PC-9 (cell line): ENCODE data around the gene SLC11A2. TPM values are rescaled to one million over a fixed set of nuclear protein-coding genes. Genes with fewer than 3 reads are reported as not detected.

ENCODE experiments used
- BruUV-seq: library from RNA; stranded (reverse); fragments of 400-500 nt; replicated peaks from 2 replicates; lab custom pipeline; 2021; lab: Mats Ljungman, UMichigan
- CTCF ChIA-PET: fragments of 300-600 bp; sonication (Branson Sonifier 250); formaldehyde crosslinking; loops from one replicate; lab custom pipeline; 2022; ENCODE audit warnings: antibody characterized with exemption; lab: Charles Lee
- POLR2A ChIA-PET: fragments of 300-600 bp; sonication (Branson Sonifier 250); formaldehyde crosslinking; loops from one replicate; lab custom pipeline; 2022; ENCODE audit warnings: antibody characterized with exemption; ENCODE audit not compliant: unreplicated experiment; lab: Charles Lee
- DNase-seq, 2 experiments: peaks; one replicate each; pipeline versions ENCODE4 v3.0.0 to v3.0.0-alpha.2; 2015 to 2022; ENCODE audit warnings: mixed read lengths in 1 of 2
- H2AFZ ChIP-seq: fragments of 200-600 bp; sonication (generic); 2 replicates; pipeline ENCODE4 v1.8.1; 2017; ENCODE audit warnings: antibody characterized with exemption
- H3F3A ChIP-seq: fragments of 200-600 bp; sonication (generic); 2 replicates; pipeline ENCODE4 v1.8.1; 2017; ENCODE audit warnings: antibody characterized with exemption, mild to moderate bottlenecking, low read depth; ENCODE audit not compliant: insufficient read depth
- H3K27ac ChIP-seq: fragments of 200-600 bp; sonication (generic); 2 replicates; pipeline ENCODE4 v1.6.1; 2016; ENCODE audit warnings: mixed run types
- H3K27me3 ChIP-seq: fragments of 200-600 bp; sonication (generic); 2 replicates; pipeline ENCODE4 v1.6.1; 2016; ENCODE audit warnings: low read depth, mixed run types; ENCODE audit not compliant: insufficient read depth
- H3K36me3 ChIP-seq: fragments of 200-600 bp; sonication (generic); 2 replicates; pipeline ENCODE4 v1.6.1; 2016; ENCODE audit warnings: low read depth, mixed run types
- H3K4me1 ChIP-seq: fragments of 200-600 bp; sonication (generic); replicated peaks from 2 replicates; pipeline ENCODE4 v1.6.1; 2016; ENCODE audit warnings: mixed run types; ENCODE audit not compliant: insufficient read depth
- H3K4me2 ChIP-seq: fragments of 200-600 bp; sonication (generic); 2 replicates; pipeline ENCODE4 v1.6.1; 2017; ENCODE audit warnings: mixed run types
- H3K4me3 ChIP-seq: fragments of 200-600 bp; sonication (generic); 2 replicates; pipeline ENCODE4 v1.6.1; 2016; ENCODE audit warnings: mixed run types
- H3K79me2 ChIP-seq: fragments of 200-600 bp; sonication (generic); 2 replicates; pipeline ENCODE4 v1.6.1; 2017; ENCODE audit warnings: low read depth, mixed run types
- H3K9me2 ChIP-seq: fragments of 200-600 bp; sonication (generic); 2 replicates; pipeline ENCODE4 v1.8.1; 2017; ENCODE audit warnings: mild to moderate bottlenecking; ENCODE audit not compliant: insufficient read depth
- H3K9me3 ChIP-seq: fragments of 200-600 bp; sonication (generic); 2 replicates; pipeline ENCODE4 v1.8.1; 2016; ENCODE audit warnings: low read depth; ENCODE audit not compliant: insufficient read depth
- H4K20me1 ChIP-seq: fragments of 200-600 bp; sonication (generic); 2 replicates; pipeline ENCODE4 v1.8.1; 2017; ENCODE audit not compliant: insufficient read depth
- EZH2 ChIP-seq: fragments of 200-600 bp; sonication (generic); IDR thresholded peaks from 2 replicates; pipeline ENCODE4 v1.8.0; 2017; ENCODE audit warnings: antibody characterized with exemption, low read depth
- intact Hi-C: fragments of 100-400 bp; cut with micrococcal nuclease; formaldehyde crosslinking; loops from one replicate; pipeline ENCODE4 v1.10.0; 2022; ENCODE audit not compliant: unreplicated experiment
- total RNA-seq: library from RNA; stranded (reverse); gene quantifications from 2 replicates; pipeline ENCODE4 v1.2.3, GENCODE V29; 2021
- TF ChIP-seq, protein P1 (sequence below): fragments of 200-600 bp; sonication (generic); conservative IDR thresholded peaks from 2 replicates; pipeline ENCODE4 v1.6.1; 2017; ENCODE audit warnings: mixed run types, antibody characterized with exemption, mild to moderate bottlenecking, moderate library complexity

The SLC11A2 gene
- total RNA-seq, 1 experiment from 2014 or later, result 45.7 TPM

GRCh38 chr12:51070004-51070403, 43.8 kb upstream of the SLC11A2 start:
- Histone ChIP-seq H3K79me2 (no peaks in the 10 kb centered on the region), H3K9me2 (no peaks in the 10 kb centered on the region), H2AFZ (peak overlapping the region; percentile 55; the same call in 1 of the 2 replicates), H3K36me3 (peaks cover 5% of the 10 kb centered on the region), H3K4me2 (peak overlapping the region; percentile 32), H3K27me3 (no peaks in the 10 kb centered on the region), H3K27ac (peak overlapping the region; percentile 69), H3K9me3 (no peaks in the 10 kb centered on the region), H3K4me1 (peaks cover 13% of the 10 kb centered on the region), H3K4me3 (no peak overlapping the region), H3F3A (peaks cover 21% of the 10 kb centered on the region; the same call in 1 of the 2 replicates), H4K20me1 (no peaks in the 10 kb centered on the region)
- DNase-seq, result peak in 1 of 2 experiments; percentile 83
- BruUV-seq, result no TSS peak
- ChIA-PET POLR2A (no interaction called here), CTCF (no interaction called here)
- intact Hi-C loops, result no loop called here
- no peak for TF ChIP-seq EZH2
- TF ChIP-seq, protein P1, sequence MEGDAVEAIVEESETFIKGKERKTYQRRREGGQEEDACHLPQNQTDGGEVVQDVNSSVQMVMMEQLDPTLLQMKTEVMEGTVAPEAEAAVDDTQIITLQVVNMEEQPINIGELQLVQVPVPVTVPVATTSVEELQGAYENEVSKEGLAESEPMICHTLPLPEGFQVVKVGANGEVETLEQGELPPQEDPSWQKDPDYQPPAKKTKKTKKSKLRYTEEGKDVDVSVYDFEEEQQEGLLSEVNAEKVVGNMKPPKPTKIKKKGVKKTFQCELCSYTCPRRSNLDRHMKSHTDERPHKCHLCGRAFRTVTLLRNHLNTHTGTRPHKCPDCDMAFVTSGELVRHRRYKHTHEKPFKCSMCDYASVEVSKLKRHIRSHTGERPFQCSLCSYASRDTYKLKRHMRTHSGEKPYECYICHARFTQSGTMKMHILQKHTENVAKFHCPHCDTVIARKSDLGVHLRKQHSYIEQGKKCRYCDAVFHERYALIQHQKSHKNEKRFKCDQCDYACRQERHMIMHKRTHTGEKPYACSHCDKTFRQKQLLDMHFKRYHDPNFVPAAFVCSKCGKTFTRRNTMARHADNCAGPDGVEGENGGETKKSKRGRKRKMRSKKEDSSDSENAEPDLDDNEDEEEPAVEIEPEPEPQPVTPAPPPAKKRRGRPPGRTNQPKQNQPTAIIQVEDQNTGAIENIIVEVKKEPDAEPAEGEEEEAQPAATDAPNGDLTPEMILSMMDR, result no peak

- Histone ChIP-seq H2AFZ (no peak overlapping the region), H3K27me3 (no peaks in the 10 kb centered on the region), H3K9me3 (no peaks in the 10 kb centered on the region), H4K20me1 (no peaks in the 10 kb centered on the region), H3K4me3 (no peak overlapping the region), H3F3A (peaks cover 28% of the 10 kb centered on the region; the same call in 1 of the 2 replicates), H3K4me1 (peaks cover 13% of the 10 kb centered on the region), H3K79me2 (no peaks in the 10 kb centered on the region), H3K27ac (no peak overlapping the region), H3K4me2 (no peak overlapping the region), H3K9me2 (no peaks in the 10 kb centered on the region), H3K36me3 (peaks cover 10% of the 10 kb centered on the region)
- POLR2A ChIA-PET, result no interaction called here
- no TSS peak for BruUV-seq
- no peak for TF ChIP-seq EZH2
- TF ChIP-seq, protein P1, result no peak
- intact Hi-C loops, result no loop called here
- CTCF ChIA-PET, result no interaction called here
- no peak for DNase-seq
These were observed 41.6 kb upstream of the SLC11A2 start for GRCh38 chr12:51067771-51068170.

DNA sequence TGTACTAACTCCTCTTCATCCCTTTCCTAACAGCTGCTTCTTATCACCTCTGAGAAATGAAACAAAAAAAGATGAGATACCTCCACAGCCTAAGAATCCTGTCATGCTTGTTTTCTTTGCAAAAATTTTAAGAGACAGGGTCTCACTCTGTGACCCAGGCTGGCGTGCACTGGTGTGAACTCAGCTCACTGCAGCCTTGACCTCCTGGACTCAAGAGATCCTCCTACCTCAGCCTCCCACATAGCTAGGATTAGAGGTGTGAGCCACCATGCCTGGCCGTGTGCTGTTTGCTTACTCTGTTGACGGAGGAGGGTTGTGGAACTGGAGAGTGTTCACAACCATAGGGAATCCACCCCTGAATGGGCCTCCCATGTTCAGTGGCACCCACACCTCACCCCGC, 41.0 kb upstream of the SLC11A2 start:
- H3K36me3 ChIP-seq, result peaks cover 13% of the 10 kb centered on the region
- no peaks in the 10 kb centered on the region for H3K79me2 ChIP-seq
- H3K27me3 ChIP-seq, result no peaks in the 10 kb centered on the region
- H4K20me1 ChIP-seq, result no peaks in the 10 kb centered on the region
- intact Hi-C loops, result no loop called here
- no peak overlapping the region for H3K4me3 ChIP-seq
- ChIA-PET POLR2A (interaction anchor here (0.6 kb wide), 1 partner anchor 879 kb away, joined by 4 read pairs; no protein-coding TSS in a partner anchor), CTCF (no interaction called here)
- TF ChIP-seq EZH2, result no peak
- TF ChIP-seq, protein P1, result no peak
- no peaks in the 10 kb centered on the region for H3K9me3 ChIP-seq
- H3K4me1 ChIP-seq, result peaks cover 13% of the 10 kb centered on the region
- no peak overlapping the region for H3K27ac ChIP-seq
- no peak overlapping the region for H3K4me2 ChIP-seq
- no peak for DNase-seq
- no TSS peak for BruUV-seq
- peaks cover 34% of the 10 kb centered on the region; the same call in 1 of the 2 replicates for H3F3A ChIP-seq
- H2AFZ ChIP-seq, result no peak overlapping the region
- no peaks in the 10 kb centered on the region for H3K9me2 ChIP-seq
